OCI-LY1 (cell line): ENCODE measurements around the gene ALDH1A3.

Source experiments
- CTCF ChIP-seq: fragments of 200-600 bp; sonication (generic), shearing (Covaris generic); IDR thresholded peaks from 2 replicates; pipeline ENCODE4 v1.5.1; 2017; ENCODE audit warnings: mild to moderate bottlenecking, antibody characterized with exemption, low read length, moderate library complexity, mixed read lengths
- EZH2 ChIP-seq: fragments of 200-600 bp; sonication (generic), shearing (Covaris generic); IDR thresholded peaks from 2 replicates; pipeline ENCODE4 v1.8.0; 2017; ENCODE audit warnings: borderline replicate concordance, mixed run types, mild to moderate bottlenecking, antibody characterized with exemption, low read length, moderate library complexity, mixed read lengths

- TF ChIP-seq CTCF (no peak), EZH2 (no peak)
Observed at GRCh38 chr15:100867433-100867832, 12.2 kb upstream of the ALDH1A3 start.
